HG03378 (cell line): Measurements from ENCODE around the gene GFY.

ENCODE experiments used
- ATAC-seq: cut with Tn5 transposase; IDR thresholded peaks from one replicate; pipeline ENCODE4 v1.9.1; 2021; ENCODE audit warnings: mild to moderate bottlenecking, moderate library complexity; ENCODE audit not compliant: unreplicated experiment

GFY gene

GRCh38 chr19:49425178-49425577 is at the start of gene GFY:
Gene GFY, plus strand, starts transcription at chr19:49425388. Its CDS starts 1,043 bp downstream, at chr19:49426431.
- ATAC-seq = no peak

- ATAC-seq = no peak
These were observed 46.7 kb upstream of the GFY start for GRCh38 chr19:49378512-49378911.

GRCh38 chr19:49380391-49380790 is 44.8 kb upstream of the GFY start:
- no peak for ATAC-seq

GRCh38 chr19:49382639-49383038 is 42.5 kb upstream of the GFY start:
- no peak for ATAC-seq

GRCh38 chr19:49383599-49383998 is 41.6 kb upstream of the GFY start:
- ATAC-seq = no peak

GRCh38 chr19:49387936-49388372 is 37.2 kb upstream of the GFY start, which contains the start of gene KASH5:
Gene KASH5, plus strand, starts transcription at chr19:49388249. Its CDS starts 2,635 bp downstream, at chr19:49390884.
- no peak for ATAC-seq

GRCh38 chr19:49389406-49389805 is 35.8 kb upstream of the GFY start:
- ATAC-seq = no peak

- ATAC-seq = no peak
These were observed 34.9 kb upstream of the GFY start for GRCh38 chr19:49390131-49390928.

GRCh38 chr19:49390929-49391359 is 34.2 kb upstream of the GFY start:
- ATAC-seq = no peak

GRCh38 chr19:49391581-49392399 is 33.4 kb upstream of the GFY start:
- ATAC-seq = peak; percentile 51

GRCh38 chr19:49393881-49394280 is 31.3 kb upstream of the GFY start:
- ATAC-seq = no peak

GRCh38 chr19:49395581-49396407 is 29.4 kb upstream of the GFY start:
- ATAC-seq = no peak

GRCh38 chr19:49396738-49397505 is 28.3 kb upstream of the GFY start:
- ATAC-seq = no peak

- no peak for ATAC-seq
These were observed 27.1 kb upstream of the GFY start for GRCh38 chr19:49398001-49398615.

- ATAC-seq = no peak
These were observed 26.3 kb upstream of the GFY start for GRCh38 chr19:49398931-49399330.

- ATAC-seq = no peak
These were observed 25.2 kb upstream of the GFY start for GRCh38 chr19:49400029-49400428.

GRCh38 chr19:49403404-49404187 is 21.6 kb upstream of the GFY start:
- ATAC-seq = no peak

GRCh38 chr19:49407079-49407478 is 18.1 kb upstream of the GFY start:
- no peak for ATAC-seq

- no peak for ATAC-seq
These were observed 17.6 kb upstream of the GFY start for GRCh38 chr19:49407482-49408015.
